Activated effector memory CD4-positive, alpha-beta T cell treated with anti-CD3 and anti-CD28 coated beads, Interleukin-2, amount 50 U/mL, for 16 hours (primary cell): Measurements from ENCODE around the gene OGFOD3.
"Not testable (repeated sequence)": the region's sequence is repeated elsewhere in the genome, so short reads cannot be mapped to it uniquely, and the experiment has no call there.

Source experiments
- DNase-seq: peaks from one replicate; pipeline ENCODE4 v3.0.0-alpha.2; 2020

The OGFOD3 gene

DNA sequence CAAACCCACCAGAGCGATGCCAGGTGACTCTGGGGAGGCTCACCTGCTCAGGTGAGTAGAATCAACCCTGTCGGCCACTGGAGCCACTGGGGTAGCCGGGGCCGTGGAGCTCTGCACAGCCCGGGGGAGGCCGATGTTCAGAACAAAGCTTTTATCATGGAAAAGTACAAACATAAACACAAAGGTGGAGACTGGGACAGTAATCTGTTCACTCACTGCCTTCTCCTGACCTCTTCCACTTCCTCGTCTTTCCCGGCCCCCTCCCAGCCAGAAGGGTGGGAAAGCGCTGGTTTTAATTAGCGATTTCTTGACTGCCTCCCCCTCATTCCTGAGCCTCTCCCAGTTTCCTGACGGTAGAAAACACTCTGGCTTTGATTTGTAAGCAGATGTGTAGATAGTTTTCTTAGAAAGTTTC is 69.1 kb downstream of the OGFOD3 start:
- DNase-seq: no peak

DNA sequence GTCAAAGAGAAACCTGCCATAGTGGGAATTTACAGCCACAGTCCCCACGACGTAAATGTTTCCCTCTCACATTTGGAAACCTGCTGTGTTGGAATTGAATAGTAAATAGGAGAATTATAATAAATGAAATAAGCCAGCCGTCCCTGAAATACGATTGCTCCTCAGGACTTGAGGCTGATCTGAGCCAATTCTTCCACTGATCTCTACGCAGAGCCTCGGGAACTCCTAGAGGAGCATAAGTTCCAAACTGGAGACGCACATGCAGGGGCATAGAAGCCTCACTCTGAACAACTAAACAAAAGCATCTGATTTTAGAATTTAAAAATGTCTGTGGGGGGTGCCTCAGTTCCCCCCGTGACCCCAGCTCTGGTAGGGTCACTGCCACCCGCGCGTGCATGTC is 69.5 kb downstream of the OGFOD3 start:
- DNase-seq: no peak

DNA sequence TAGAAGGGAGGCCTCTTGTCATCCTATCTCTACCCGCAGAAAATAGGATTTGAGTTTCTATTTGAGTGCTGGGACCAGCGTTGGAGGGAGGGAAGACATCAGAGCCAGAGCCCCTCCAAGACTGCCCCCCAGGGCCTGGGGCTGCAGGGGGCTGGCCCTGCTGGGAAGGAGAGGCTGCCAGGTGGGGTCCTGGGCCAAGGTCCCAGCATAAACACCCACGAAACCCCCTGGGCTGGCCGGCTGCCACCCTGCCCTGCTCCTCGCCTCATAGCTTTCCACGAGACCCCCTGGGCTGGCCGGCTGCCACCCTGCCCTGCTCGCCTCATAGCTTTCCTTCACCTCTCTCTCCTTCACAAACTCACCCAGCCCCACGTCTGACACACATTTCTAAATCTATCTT is 70.0 kb downstream of the OGFOD3 start:
- no peak for DNase-seq

- DNase-seq: not testable (repeated sequence)
Measured at GRCh38 chr17:82347994-82348393, 70.4 kb downstream of the OGFOD3 start.

GRCh38 chr17:82346342-82347300 is 71.8 kb downstream of the OGFOD3 start:
- DNase-seq: no peak

DNA sequence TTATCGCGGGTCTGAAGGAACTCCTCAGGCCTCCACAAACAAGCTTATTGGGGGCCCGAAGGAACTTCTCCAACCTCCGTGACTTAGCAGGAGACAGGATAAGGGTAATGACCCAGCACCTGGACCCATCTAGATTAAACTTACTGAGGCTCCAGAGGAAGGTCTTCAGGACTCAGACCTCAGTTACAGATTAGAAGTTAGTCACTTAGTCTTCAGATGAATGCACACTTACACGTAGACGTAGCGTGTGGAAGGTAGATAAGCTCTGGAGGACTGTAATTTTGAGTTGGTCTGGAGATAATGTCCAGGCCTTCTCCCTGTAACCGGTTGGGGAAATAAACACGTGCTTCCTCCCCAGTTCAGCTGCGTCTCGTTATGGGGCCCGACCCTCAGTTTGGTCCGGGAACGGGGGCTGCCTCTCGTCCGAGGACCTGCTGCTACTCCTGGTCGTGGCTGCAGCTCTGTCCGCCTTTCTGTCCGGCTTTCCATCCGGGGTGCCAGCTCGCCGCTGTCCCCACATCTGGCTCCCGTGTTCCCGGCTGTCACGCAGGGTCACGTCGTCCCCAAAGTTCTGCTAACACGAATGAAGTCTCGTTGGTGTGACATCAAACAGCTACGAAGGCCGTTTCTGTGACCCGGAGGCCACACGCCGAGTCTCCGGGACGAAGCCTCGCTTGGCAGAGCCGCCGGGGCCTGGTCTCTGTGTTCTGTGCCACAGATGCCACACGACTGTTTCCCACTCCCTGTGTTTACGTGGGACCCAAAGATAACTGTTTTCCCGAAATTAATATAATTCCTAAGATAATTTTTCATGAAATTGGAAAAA is 73.0 kb downstream of the OGFOD3 start:
- DNase-seq: no peak

- no peak for DNase-seq
Measured at GRCh38 chr17:82344175-82344907, 74.0 kb downstream of the OGFOD3 start.

DNA sequence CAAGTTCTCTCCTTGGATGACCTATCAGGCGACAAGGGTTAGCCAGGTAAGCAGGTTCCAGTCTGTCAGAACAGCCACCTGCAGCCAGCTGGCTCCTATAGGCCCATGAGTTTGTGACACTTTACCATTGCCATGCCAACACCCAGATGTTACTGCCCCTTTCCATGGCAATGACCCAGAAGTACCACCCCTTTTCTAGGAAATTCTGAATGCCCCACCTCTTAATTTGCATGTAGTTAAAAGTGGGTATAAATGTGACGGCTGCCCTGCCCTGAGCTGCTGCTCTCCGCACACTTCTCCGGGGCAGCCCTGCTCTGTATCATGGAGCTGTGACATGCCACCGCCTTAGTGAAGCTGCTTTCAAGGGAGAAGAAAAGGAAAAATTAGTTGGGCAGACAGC is 74.8 kb downstream of the OGFOD3 start:
- DNase-seq: no peak

GRCh38 chr17:82342361-82343079 is 75.9 kb downstream of the OGFOD3 start:
- no peak for DNase-seq

DNA sequence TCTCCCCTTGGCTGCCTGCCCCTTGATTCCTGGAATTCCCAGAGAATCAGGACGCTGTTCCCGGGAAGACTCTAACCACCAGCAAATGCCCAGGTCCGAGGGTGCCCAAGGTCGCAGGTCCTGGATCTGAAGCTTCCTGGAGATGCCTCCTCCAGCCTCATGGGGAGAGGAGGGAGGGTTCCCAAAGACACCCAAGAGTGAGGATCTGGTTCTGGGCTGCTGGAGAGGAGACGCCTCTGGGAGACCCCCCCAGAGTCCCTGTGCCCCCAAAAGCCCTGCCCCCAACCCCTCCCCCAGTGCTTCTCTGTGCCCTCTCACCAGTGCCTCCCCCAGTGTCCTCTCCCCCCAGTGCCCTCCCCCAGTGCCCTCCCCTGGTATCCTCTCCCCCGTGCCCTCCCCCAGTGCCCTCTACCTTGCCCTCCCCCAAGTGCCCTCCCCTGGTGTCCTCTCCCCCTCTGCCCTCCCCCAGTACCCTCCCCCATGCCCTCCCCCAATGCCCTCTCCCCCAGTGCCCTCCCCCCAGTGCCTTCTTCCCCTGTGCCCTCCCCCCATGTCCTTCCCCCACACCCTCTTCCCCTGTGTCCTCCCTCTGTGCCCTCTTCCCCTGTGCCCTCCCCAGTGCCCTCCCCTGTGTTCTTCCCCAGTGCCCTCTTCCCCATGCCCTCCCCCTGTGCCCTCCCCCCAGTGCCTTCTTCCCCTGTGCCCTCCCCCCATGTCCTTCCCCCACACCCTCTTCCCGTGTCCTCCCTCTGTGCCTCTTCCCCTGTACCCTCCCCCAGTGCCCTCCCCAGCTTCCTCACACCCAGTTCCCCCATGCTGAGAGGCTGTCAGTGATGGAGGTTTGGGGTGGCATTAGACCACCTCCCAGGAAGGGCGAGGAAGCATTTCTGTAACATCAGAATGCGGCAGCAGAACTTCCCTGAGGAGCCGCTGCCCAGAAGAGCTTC is 78.5 kb downstream of the OGFOD3 start:
- DNase-seq: no peak
